ENCODE results near the gene GINS3.

Gene GINS3

GRCh38 chr16:58348986-58349385 lies 43.3 kb upstream of the GINS3 start:
- Histone ChIP-seq H3K4me1 (no peaks in the 10 kb centered on the region), H3K9me3 (ENCODE audit: control insufficient read depth, low read length) (no peaks in the 10 kb centered on the region), H3K9ac (no peak overlapping the region), H3K4me3 (ENCODE audit: low read depth, low read length) (no peak overlapping the region), H3K4me2 (ENCODE audit: low read length) (no peak overlapping the region), H3K36me3 (ENCODE audit: control insufficient read depth, insufficient read depth, low read length) (no peaks in the 10 kb centered on the region), H3K79me2 (no peaks in the 10 kb centered on the region), H3K27me3 (ENCODE audit: control insufficient read depth, insufficient read depth, low read length) (no peaks in the 10 kb centered on the region), H3K27ac (no peak overlapping the region), H2AFZ (no peak overlapping the region)
- TF ChIP-seq CTCF (IDR thresholded peaks at IDR 0.05), result no peak

GRCh38 chr16:58352690-58353089 lies 39.6 kb upstream of the GINS3 start:
- Histone ChIP-seq H3K27me3 (ENCODE audit: control insufficient read depth, insufficient read depth, low read length) (no peaks in the 10 kb centered on the region), H3K4me3 (ENCODE audit: low read depth, low read length) (no peak overlapping the region), H3K9me3 (ENCODE audit: control insufficient read depth, low read length) (no peaks in the 10 kb centered on the region), H3K79me2 (no peaks in the 10 kb centered on the region), H3K36me3 (ENCODE audit: control insufficient read depth, insufficient read depth, low read length) (no peaks in the 10 kb centered on the region), H3K27ac (no peak overlapping the region), H2AFZ (no peak overlapping the region), H3K4me1 (no peaks in the 10 kb centered on the region), H3K4me2 (ENCODE audit: low read length) (no peak overlapping the region), H3K9ac (no peak overlapping the region)
- no peak for TF ChIP-seq CTCF (IDR thresholded peaks at IDR 0.05)

GRCh38 chr16:58360041-58360634 lies 32.1 kb upstream of the GINS3 start:
- no peaks in the 10 kb centered on the region for H3K9me3 ChIP-seq (ENCODE audit: control insufficient read depth, low read length)
- H3K27ac ChIP-seq, result no peak overlapping the region
- H3K79me2 ChIP-seq, result no peaks in the 10 kb centered on the region
- TF ChIP-seq CTCF (IDR thresholded peaks at IDR 0.05), result no peak
- no peaks in the 10 kb centered on the region for H3K27me3 ChIP-seq (ENCODE audit: control insufficient read depth, insufficient read depth, low read length)
- H2AFZ ChIP-seq, result no peak overlapping the region
- H3K36me3 ChIP-seq (ENCODE audit: control insufficient read depth, insufficient read depth, low read length), result no peaks in the 10 kb centered on the region
- H3K4me2 ChIP-seq (ENCODE audit: low read length), result no peak overlapping the region
- H3K4me3 ChIP-seq (ENCODE audit: low read depth, low read length), result no peak overlapping the region
- no peaks in the 10 kb centered on the region for H3K4me1 ChIP-seq
- H3K9ac ChIP-seq, result no peak overlapping the region

- Histone ChIP-seq H3K9ac (no peak overlapping the region), H2AFZ (no peak overlapping the region), H3K79me2 (no peaks in the 10 kb centered on the region), H3K36me3 (ENCODE audit: control insufficient read depth, insufficient read depth, low read length) (no peaks in the 10 kb centered on the region), H3K4me1 (no peaks in the 10 kb centered on the region), H3K9me3 (ENCODE audit: control insufficient read depth, low read length) (no peaks in the 10 kb centered on the region), H3K27ac (no peak overlapping the region), H3K27me3 (ENCODE audit: control insufficient read depth, insufficient read depth, low read length) (no peaks in the 10 kb centered on the region), H3K4me3 (ENCODE audit: low read depth, low read length) (no peak overlapping the region), H3K4me2 (ENCODE audit: low read length) (no peak overlapping the region)
- TF ChIP-seq CTCF (IDR thresholded peaks at IDR 0.05), result no peak
These were observed 30.5 kb upstream of the GINS3 start for GRCh38 chr16:58361726-58362125.

- no peak for TF ChIP-seq CTCF (IDR thresholded peaks at IDR 0.05)
- Histone ChIP-seq H3K9ac (no peak overlapping the region), H3K79me2 (no peaks in the 10 kb centered on the region), H3K4me1 (no peaks in the 10 kb centered on the region), H3K27me3 (ENCODE audit: control insufficient read depth, insufficient read depth, low read length) (no peaks in the 10 kb centered on the region), H3K36me3 (ENCODE audit: control insufficient read depth, insufficient read depth, low read length) (no peaks in the 10 kb centered on the region), H2AFZ (no peak overlapping the region), H3K9me3 (ENCODE audit: control insufficient read depth, low read length) (no peaks in the 10 kb centered on the region), H3K4me2 (ENCODE audit: low read length) (no peak overlapping the region), H3K4me3 (ENCODE audit: low read depth, low read length) (no peak overlapping the region), H3K27ac (no peak overlapping the region)
These were observed 28.4 kb upstream of the GINS3 start for GRCh38 chr16:58363746-58364393.

All from parathyroid adenoma (tissue), 2 donors.